ENCODE data around the gene RAB6B. TPM values are rescaled to one million over a fixed set of nuclear protein-coding genes. Genes with fewer than 3 reads are reported as not detected.

The RAB6B gene
- total and polyA plus RNA-seq, 4 donors, result 1.8 to 5.1 (median 3.2) TPM

DNA sequence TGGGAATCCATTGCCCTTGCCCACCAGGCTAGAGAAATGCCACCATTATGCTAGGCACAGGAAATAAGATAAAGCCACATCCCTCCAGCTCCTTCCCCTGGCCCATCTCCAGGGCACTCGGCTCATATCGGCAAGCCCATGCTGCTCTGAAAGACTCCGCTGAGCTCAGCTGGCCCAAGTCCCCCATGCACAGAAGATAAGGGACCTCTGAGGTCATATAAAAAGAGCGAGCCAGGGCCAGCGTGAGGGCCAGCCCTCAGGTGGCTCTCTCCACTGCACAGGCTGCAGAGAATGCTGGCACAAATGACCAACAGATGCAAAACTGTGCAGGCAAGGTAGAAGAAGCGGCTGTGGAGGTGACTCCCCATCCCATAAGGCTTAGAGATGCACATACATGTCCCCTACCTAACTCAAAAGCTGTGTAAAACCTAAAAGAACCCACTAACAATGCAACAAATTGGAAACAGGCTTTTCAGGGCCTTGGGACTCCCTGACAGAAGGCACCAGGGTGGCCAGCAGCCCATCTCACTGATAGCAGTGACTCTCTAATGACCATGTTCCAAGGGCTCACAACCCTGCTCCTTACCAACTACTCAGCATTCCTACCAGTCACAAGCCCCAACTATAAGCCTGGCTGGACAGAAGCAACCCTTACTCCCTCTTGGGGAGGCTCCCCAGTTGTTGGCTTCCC lies 3.0 kb downstream of the RAB6B start:
- WGBS, 2 donors, result 45 to 61% methylated on average over 6 of the region's 6 CpGs
- no peak overlapping the region for H3K4me3 ChIP-seq
- DNase-seq, result no peak
- TF ChIP-seq, protein P1, sequence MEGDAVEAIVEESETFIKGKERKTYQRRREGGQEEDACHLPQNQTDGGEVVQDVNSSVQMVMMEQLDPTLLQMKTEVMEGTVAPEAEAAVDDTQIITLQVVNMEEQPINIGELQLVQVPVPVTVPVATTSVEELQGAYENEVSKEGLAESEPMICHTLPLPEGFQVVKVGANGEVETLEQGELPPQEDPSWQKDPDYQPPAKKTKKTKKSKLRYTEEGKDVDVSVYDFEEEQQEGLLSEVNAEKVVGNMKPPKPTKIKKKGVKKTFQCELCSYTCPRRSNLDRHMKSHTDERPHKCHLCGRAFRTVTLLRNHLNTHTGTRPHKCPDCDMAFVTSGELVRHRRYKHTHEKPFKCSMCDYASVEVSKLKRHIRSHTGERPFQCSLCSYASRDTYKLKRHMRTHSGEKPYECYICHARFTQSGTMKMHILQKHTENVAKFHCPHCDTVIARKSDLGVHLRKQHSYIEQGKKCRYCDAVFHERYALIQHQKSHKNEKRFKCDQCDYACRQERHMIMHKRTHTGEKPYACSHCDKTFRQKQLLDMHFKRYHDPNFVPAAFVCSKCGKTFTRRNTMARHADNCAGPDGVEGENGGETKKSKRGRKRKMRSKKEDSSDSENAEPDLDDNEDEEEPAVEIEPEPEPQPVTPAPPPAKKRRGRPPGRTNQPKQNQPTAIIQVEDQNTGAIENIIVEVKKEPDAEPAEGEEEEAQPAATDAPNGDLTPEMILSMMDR (IDR thresholded peaks at IDR 0.05; ENCODE audit: control extremely low read depth, extremely low read depth), result no peak
- H3K36me3 ChIP-seq (ENCODE audit: control insufficient read depth in 4 of 4, insufficient read depth in 4 of 4, low read length in 4 of 4), result no peaks in the 10 kb centered on the region
- peaks cover 0 to 14% (median 4%) of the 10 kb centered on the region in 5 donors for H3K4me1 ChIP-seq (ENCODE audit: control insufficient read depth in 5 of 5, insufficient read depth in 5 of 5, low read length in 5 of 5)
- H3K9me3 ChIP-seq (ENCODE audit: control insufficient read depth in 4 of 4, insufficient read depth in 3 of 4, low read length in 3 of 4), result no peaks in the 10 kb centered on the region
- ATAC-seq (ENCODE audit: insufficient read depth, low FRiP score), result no peak
- H3K27me3 ChIP-seq (ENCODE audit: control insufficient read depth in 3 of 3, insufficient read depth in 3 of 3, low read length in 2 of 3), result peaks cover 0 to 10% (median 10%) of the 10 kb centered on the region in 3 donors
- no peak overlapping the region for H3K9ac ChIP-seq (ENCODE audit: insufficient read depth in 1 of 2, low read length in 2 of 2)
- H3K27ac ChIP-seq (ENCODE audit: low read depth in 1 of 2, low read length in 1 of 2), result no peak overlapping the region

DNA sequence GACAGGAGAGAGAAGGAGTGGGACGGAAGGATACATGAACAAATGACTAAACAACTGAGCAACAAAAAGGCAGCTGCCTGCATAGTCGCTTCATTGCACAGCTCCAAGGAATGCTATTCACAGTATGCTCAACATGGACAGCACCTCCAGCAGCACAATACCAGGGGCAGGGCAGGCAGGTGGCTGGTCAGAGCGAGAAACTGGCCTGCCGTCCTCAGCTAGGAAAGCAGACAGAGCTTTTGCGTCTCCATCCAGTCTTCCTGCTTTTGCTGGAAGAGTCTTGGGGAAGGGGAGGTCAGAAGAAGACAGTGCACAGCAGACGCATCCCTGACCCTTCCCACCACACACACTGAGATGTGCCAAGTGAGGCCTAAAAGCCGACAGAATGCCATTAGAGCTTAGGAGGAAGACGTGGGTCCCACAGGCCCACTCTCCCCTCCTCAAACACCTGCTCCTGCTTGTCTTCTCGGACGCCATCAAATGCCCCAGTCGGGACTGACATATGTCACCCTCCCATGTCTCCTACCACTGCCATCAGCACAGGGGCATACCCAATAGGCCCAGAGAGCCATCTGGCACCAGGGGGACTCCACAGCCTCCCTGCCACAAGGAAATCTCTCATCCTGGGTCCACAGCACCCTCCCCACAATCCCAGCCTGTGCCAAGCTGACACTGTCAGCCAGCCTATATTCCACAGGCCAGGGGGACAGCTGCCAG lies 3.9 kb downstream of the RAB6B start:
- H3K27me3 ChIP-seq (ENCODE audit: control insufficient read depth in 3 of 3, insufficient read depth in 3 of 3, low read length in 2 of 3), result peaks cover 0 to 8% (median 5%) of the 10 kb centered on the region in 3 donors
- 95% methylated on average over 11 of the region's 11 CpGs for WGBS, 2 donors
- peak overlapping the region; percentile 12 for H3K4me3 ChIP-seq
- H3K9me3 ChIP-seq (ENCODE audit: control insufficient read depth in 4 of 4, insufficient read depth in 3 of 4, low read length in 3 of 4), result no peaks in the 10 kb centered on the region
- TF ChIP-seq, protein P1 (IDR thresholded peaks at IDR 0.05; ENCODE audit: control extremely low read depth, extremely low read depth), result no peak
- ATAC-seq (ENCODE audit: insufficient read depth, low FRiP score), result no peak
- peaks cover 0 to 14% (median 4%) of the 10 kb centered on the region in 5 donors for H3K4me1 ChIP-seq (ENCODE audit: control insufficient read depth in 5 of 5, insufficient read depth in 5 of 5, low read length in 5 of 5)
- no peak overlapping the region for H3K27ac ChIP-seq (ENCODE audit: low read depth in 1 of 2, low read length in 1 of 2)
- no peaks in the 10 kb centered on the region for H3K36me3 ChIP-seq (ENCODE audit: control insufficient read depth in 4 of 4, insufficient read depth in 4 of 4, low read length in 4 of 4)
- no peak for DNase-seq
- H3K9ac ChIP-seq (ENCODE audit: insufficient read depth in 1 of 2, low read length in 2 of 2), result no peak overlapping the region

DNA sequence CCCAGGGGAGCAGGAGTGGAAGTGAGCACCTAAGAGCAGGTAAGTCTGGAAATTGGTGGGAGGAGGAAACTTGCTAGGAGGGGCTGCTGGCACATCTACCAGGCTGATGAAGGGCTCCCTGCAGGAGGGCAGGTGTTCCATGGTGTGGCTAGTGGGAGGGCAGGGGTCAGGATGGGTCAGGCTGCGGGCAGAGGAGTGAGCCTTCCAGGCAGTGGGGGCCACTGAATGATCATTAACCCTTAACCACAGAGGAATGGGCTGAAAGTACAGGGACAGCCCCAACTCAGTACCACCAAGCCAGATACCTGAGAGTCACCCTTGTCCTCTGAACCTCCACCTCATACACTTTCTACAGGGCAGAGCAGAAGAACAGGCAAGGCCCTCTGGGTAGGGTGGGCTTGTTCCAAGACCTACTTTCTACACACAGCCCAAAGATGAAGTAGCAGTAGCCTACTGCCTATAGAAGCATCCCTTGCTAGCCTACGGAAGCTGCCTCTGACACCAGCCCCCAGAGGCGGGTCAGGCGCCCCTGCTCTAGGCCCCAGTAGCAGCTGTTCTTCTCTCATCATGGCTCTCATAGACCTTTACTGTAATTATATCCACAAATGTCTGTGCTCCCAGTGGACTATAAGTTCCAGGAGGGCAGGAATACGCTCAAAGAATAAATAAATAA lies 4.6 kb downstream of the RAB6B start:
- TF ChIP-seq, protein P1 (IDR thresholded peaks at IDR 0.05; ENCODE audit: control extremely low read depth, extremely low read depth), result no peak
- WGBS, 2 donors, result 96% methylated on average over 5 of the region's 5 CpGs
- Histone ChIP-seq H3K27me3 (ENCODE audit: control insufficient read depth in 3 of 3, insufficient read depth in 3 of 3, low read length in 2 of 3) (peaks cover 0 to 2% (median 0%) of the 10 kb centered on the region in 3 donors), H3K4me1 (ENCODE audit: control insufficient read depth in 5 of 5, insufficient read depth in 5 of 5, low read length in 5 of 5) (peaks cover 0 to 10% (median 4%) of the 10 kb centered on the region in 5 donors), H3K27ac (ENCODE audit: low read depth in 1 of 2, low read length in 1 of 2) (no peak overlapping the region), H3K9me3 (ENCODE audit: control insufficient read depth in 4 of 4, insufficient read depth in 3 of 4, low read length in 3 of 4) (no peaks in the 10 kb centered on the region), H3K9ac (ENCODE audit: insufficient read depth in 1 of 2, low read length in 2 of 2) (no peak overlapping the region), H3K4me3 (no peak overlapping the region), H3K36me3 (ENCODE audit: control insufficient read depth in 4 of 4, insufficient read depth in 4 of 4, low read length in 4 of 4) (no peaks in the 10 kb centered on the region)
- DNase-seq (no peak), ATAC-seq (ENCODE audit: insufficient read depth, low FRiP score) (no peak)
